HCT116 (cell line): ENCODE measurements around the gene ZNF276. TPM values are rescaled to one million over a fixed set of nuclear protein-coding genes. Genes with fewer than 3 reads are reported as not detected.

Source experiments
- ATAC-seq: fragments of 200-7000 bp; cut with Tn5 transposase; 2 replicates; pipeline ENCODE4 v1.9.1; 2020; ENCODE audit warnings: mild to moderate bottlenecking, moderate library complexity
- BruUV-seq: library from RNA; stranded (reverse); fragments of 400-500 nt; replicated peaks from 2 replicates; lab custom pipeline; 2021; lab: Mats Ljungman, UMichigan
- CTCF ChIA-PET: fragments of 300-600 bp; sonication (Branson Sonifier 250); formaldehyde crosslinking; loops from one replicate; lab custom pipeline; 2021; ENCODE audit warnings: antibody characterized with exemption; lab: Charles Lee
- POLR2A ChIA-PET: fragments of 300-600, 350-600 bp; sonication (Branson Sonifier 250); formaldehyde crosslinking; loops from one replicate; lab custom pipeline; 2021; ENCODE audit warnings: antibody characterized with exemption; lab: Charles Lee
- RAD21 ChIA-PET, 2 experiments: fragments of 300-600 bp; sonication (Branson Sonifier 250); formaldehyde crosslinking; loops; one replicate each; lab custom pipeline; 2023; ENCODE audit warnings: low total read pairs in 2 of 2; ENCODE audit not compliant: uncharacterized antibody in 2 of 2, unreplicated experiment in 2 of 2, low non-redundant PET in 1 of 2; lab: Charles Lee
- DNase-seq: peaks from one replicate; pipeline ENCODE4 v3.0.0-alpha.2; 2010; ENCODE audit warnings: low read depth, low spot score
- H2AFZ ChIP-seq: fragments of 200-600 bp; shearing (Covaris generic), sonication (generic); 2 replicates; pipeline ENCODE4 v1.6.1; 2017; ENCODE audit warnings: low read depth, mixed run types, mixed read lengths, antibody characterized with exemption, low read length; ENCODE audit not compliant: poor library complexity, severe bottlenecking
- H3K27ac ChIP-seq: 2 replicates; pipeline ENCODE4 v1.5.1; 2012; ENCODE audit warnings: low read depth, low read length
- H3K27me3 ChIP-seq: fragments of 200-600 bp; sonication (generic); 2 replicates; pipeline ENCODE4 v1.6.1; 2016; ENCODE audit warnings: mixed run types, low read length, mixed read lengths; ENCODE audit not compliant: insufficient read depth
- H3K36me3 ChIP-seq, 2 experiments: fragments of 200-500 bp in 1 of 2; fragments of 200-600 bp in 1 of 2; sonication (Bioruptor generic) in 1 of 2; sonication (generic) in 1 of 2; 2 replicates each; pipeline versions ENCODE4 v1.5.1 to v1.6.1; 2014 to 2016; ENCODE audit warnings: low read length in 2 of 2, inconsistent platforms in 1 of 2, mixed read lengths in 1 of 2, mixed run types in 1 of 2; ENCODE audit not compliant: insufficient read depth in 2 of 2, control insufficient read depth in 1 of 2
- H3K4me1 ChIP-seq, 2 experiments: fragments of 200-600 bp in 1 of 2; sonication (generic) in 1 of 2; 2 replicates each; pipeline versions ENCODE4 v1.5.1 to v1.6.1; 2012 to 2017; ENCODE audit warnings: low read length in 2 of 2, inconsistent platforms in 1 of 2, mild to moderate bottlenecking in 1 of 2, mixed read lengths in 1 of 2, mixed run types in 1 of 2, moderate library complexity in 1 of 2; ENCODE audit not compliant: insufficient read depth in 2 of 2, control insufficient read depth in 1 of 2
- H3K4me2 ChIP-seq: fragments of 200-600 bp; sonication (generic); 2 replicates; pipeline ENCODE4 v1.6.1; 2017; ENCODE audit warnings: mixed run types, low read length, mixed read lengths
- H3K4me3 ChIP-seq, 2 experiments: fragments of 200-600 bp in 1 of 2; sonication (generic) in 1 of 2; replicated peaks in 1 of 2; 2 replicates each; pipeline ENCODE4 v1.5.1; 2011 to 2016; ENCODE audit warnings: low read length in 2 of 2, control low read depth in 1 of 2, low read depth in 1 of 2, mild to moderate bottlenecking in 1 of 2, mixed read lengths in 1 of 2, mixed run types in 1 of 2
- H3K79me2 ChIP-seq: fragments of 200-600 bp; sonication (generic); 2 replicates; pipeline ENCODE4 v1.6.1; 2017; ENCODE audit warnings: mild to moderate bottlenecking, mixed run types, low read length, moderate library complexity, mixed read lengths; ENCODE audit not compliant: insufficient read depth
- H3K9ac ChIP-seq: fragments of 200-600 bp; sonication (generic); 2 replicates; pipeline ENCODE4 v1.6.1; 2016; ENCODE audit warnings: low read length, mixed read lengths
- H3K9me2 ChIP-seq: fragments of 200-600 bp; sonication (generic), shearing (Covaris generic); 2 replicates; pipeline ENCODE4 v1.6.1; 2017; ENCODE audit warnings: mixed run types, mild to moderate bottlenecking, moderate library complexity; ENCODE audit not compliant: insufficient read depth
- H3K9me3 ChIP-seq, 2 experiments: fragments of 200-500 bp in 1 of 2; fragments of 200-600 bp in 1 of 2; sonication (Bioruptor generic) in 1 of 2; sonication (generic) in 1 of 2; 2 replicates each; pipeline ENCODE4 v1.6.1; 2014 to 2017; ENCODE audit warnings: low read length in 2 of 2, mixed read lengths in 2 of 2, inconsistent platforms in 1 of 2, low read depth in 1 of 2, mild to moderate bottlenecking in 1 of 2, mixed run types in 1 of 2, moderate library complexity in 1 of 2; ENCODE audit not compliant: control insufficient read depth in 1 of 2, insufficient read depth in 1 of 2
- H4K20me1 ChIP-seq: fragments of 200-600 bp; sonication (generic), shearing (Covaris generic); 2 replicates; pipeline ENCODE4 v1.6.1; 2017; ENCODE audit warnings: mixed run types, mild to moderate bottlenecking, moderate library complexity; ENCODE audit not compliant: insufficient read depth
- ELF1 ChIP-seq: IDR thresholded peaks from 2 replicates; pipeline ENCODE4 v1.6.1; 2012; ENCODE audit warnings: low read depth, borderline replicate concordance
- EZH2 ChIP-seq: fragments of 200-600 bp; sonication (generic); IDR thresholded peaks from 2 replicates; pipeline ENCODE4 v1.6.1; 2017; ENCODE audit warnings: antibody characterized with exemption, mixed run types
- FOSL1 ChIP-seq: IDR thresholded peaks from 2 replicates; pipeline ENCODE4 v1.6.1; 2012; ENCODE audit warnings: low read depth
- JUND ChIP-seq: IDR thresholded peaks from 2 replicates; pipeline ENCODE4 v1.6.1; 2012
- RAD21 ChIP-seq: IDR thresholded peaks from 2 replicates; pipeline ENCODE4 v1.6.1; 2012; ENCODE audit warnings: low read depth, mild to moderate bottlenecking
- REST ChIP-seq: IDR thresholded peaks from 2 replicates; pipeline ENCODE4 v1.6.1; 2012; ENCODE audit warnings: low read depth
- SIN3A ChIP-seq: IDR thresholded peaks from 2 replicates; pipeline ENCODE4 v1.6.1; 2012; ENCODE audit warnings: low read depth
- SP1 ChIP-seq: IDR thresholded peaks from 2 replicates; pipeline ENCODE4 v1.6.1; 2012; ENCODE audit warnings: low read depth
- TCF7L2 ChIP-seq: IDR thresholded peaks from 2 replicates; pipeline ENCODE4 v1.7.0; 2011; ENCODE audit warnings: borderline replicate concordance, inconsistent platforms; ENCODE audit not compliant: insufficient read depth, insufficient read length; ENCODE audit errors: extremely low read depth
- YY1 ChIP-seq: IDR thresholded peaks from 2 replicates; pipeline ENCODE4 v1.6.1; 2011; ENCODE audit warnings: low read length, low read depth, moderate library complexity, mild to moderate bottlenecking; ENCODE audit not compliant: insufficient replicate concordance; ENCODE audit errors: extremely low read depth
- ZFX ChIP-seq: fragments of 450-650 bp; IDR thresholded peaks from 2 replicates; pipeline ENCODE4 v1.6.1; 2017
- intact Hi-C: fragments of 100-400 bp; cut with micrococcal nuclease; formaldehyde crosslinking; loops from 2 replicates; pipeline ENCODE4 v1.10.0; 2022
- total RNA-seq: library from RNA; stranded (reverse); gene quantifications from one replicate; pipeline ENCODE4 v1.2.1, GENCODE V29; 2021; ENCODE audit not compliant: unreplicated experiment
- TF ChIP-seq, protein P1 (sequence below), 3 experiments: fragments of 200-600 bp in 1 of 3; sonication (generic) in 1 of 3; IDR thresholded peaks in 2 of 3; conservative IDR thresholded peaks in 1 of 3; 2 replicates each; pipeline ENCODE4 v1.5.1; 2012 to 2017; ENCODE audit warnings: low read depth in 2 of 3, low read length in 2 of 3, antibody characterized with exemption in 1 of 3, borderline replicate concordance in 1 of 3, control low read depth in 1 of 3, mild to moderate bottlenecking in 1 of 3, mixed read lengths in 1 of 3, mixed run types in 1 of 3, moderate library complexity in 1 of 3; ENCODE audit not compliant: insufficient read depth in 1 of 3
- TF ChIP-seq, protein P2 (sequence below): IDR thresholded peaks from 2 replicates; pipeline ENCODE4 v1.6.1; 2012

ZNF276 gene
- total RNA-seq, 1 experiment from 2014 or later, result 49.9 TPM

- CTCF ChIA-PET, result no interaction called here
- POLR2A ChIA-PET, result interaction anchor here (0.6 to 1.2 kb wide), 2 partner anchors 9 to 10 kb away, joined by 3 read pairs; partner anchors contain the start of gene CDK10
- peak overlapping the region; percentile 10; the same call in 1 of the 2 replicates for H3K27ac ChIP-seq
These were observed 24.6 kb upstream of the ZNF276 start for GRCh38 chr16:89696670-89697128.

More at GRCh38 chr16:89696670-89697128, 24.6 kb upstream of the ZNF276 start:
- no peak overlapping the region for H3K4me3 ChIP-seq
- peaks cover 10 to 20% of the 10 kb centered on the region in 2 experiments for H3K4me1 ChIP-seq
- H3K9me2 ChIP-seq, result no peaks in the 10 kb centered on the region
- intact Hi-C loops, result no loop called here
- no peak overlapping the region for H3K9ac ChIP-seq
- RAD21 ChIA-PET, result no interaction called here
- no peaks in the 10 kb centered on the region for H3K9me3 ChIP-seq
- H3K79me2 ChIP-seq, result peaks cover 24% of the 10 kb centered on the region
- H3K27me3 ChIP-seq, result no peaks in the 10 kb centered on the region
- peaks cover 22 to 44% of the 10 kb centered on the region in 2 experiments; a peak in 3 of 4 replicates for H3K36me3 ChIP-seq
- ATAC-seq (no peak), DNase-seq (no peak)
- peaks cover 3% of the 10 kb centered on the region; the same call in 1 of the 2 replicates for H4K20me1 ChIP-seq
- TF ChIP-seq SIN3A (no peak), ELF1 (no peak), REST (no peak), ZFX (no peak), TCF7L2 (no peak), JUND (no peak), FOSL1 (no peak), RAD21 (no peak), EZH2 (no peak), YY1 (no peak), SP1 (no peak)
- TF ChIP-seq, protein P1, sequence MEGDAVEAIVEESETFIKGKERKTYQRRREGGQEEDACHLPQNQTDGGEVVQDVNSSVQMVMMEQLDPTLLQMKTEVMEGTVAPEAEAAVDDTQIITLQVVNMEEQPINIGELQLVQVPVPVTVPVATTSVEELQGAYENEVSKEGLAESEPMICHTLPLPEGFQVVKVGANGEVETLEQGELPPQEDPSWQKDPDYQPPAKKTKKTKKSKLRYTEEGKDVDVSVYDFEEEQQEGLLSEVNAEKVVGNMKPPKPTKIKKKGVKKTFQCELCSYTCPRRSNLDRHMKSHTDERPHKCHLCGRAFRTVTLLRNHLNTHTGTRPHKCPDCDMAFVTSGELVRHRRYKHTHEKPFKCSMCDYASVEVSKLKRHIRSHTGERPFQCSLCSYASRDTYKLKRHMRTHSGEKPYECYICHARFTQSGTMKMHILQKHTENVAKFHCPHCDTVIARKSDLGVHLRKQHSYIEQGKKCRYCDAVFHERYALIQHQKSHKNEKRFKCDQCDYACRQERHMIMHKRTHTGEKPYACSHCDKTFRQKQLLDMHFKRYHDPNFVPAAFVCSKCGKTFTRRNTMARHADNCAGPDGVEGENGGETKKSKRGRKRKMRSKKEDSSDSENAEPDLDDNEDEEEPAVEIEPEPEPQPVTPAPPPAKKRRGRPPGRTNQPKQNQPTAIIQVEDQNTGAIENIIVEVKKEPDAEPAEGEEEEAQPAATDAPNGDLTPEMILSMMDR (IDR thresholded peaks at IDR 0.05 in 2 of 3, conservative IDR thresholded peaks at IDR 0.05 in 1 of 3; ENCODE audit: borderline replicate concordance in 1 of 3, insufficient read depth in 1 of 3, low read depth in 2 of 3, low read length in 2 of 3), result no peak
- TF ChIP-seq, protein P2, sequence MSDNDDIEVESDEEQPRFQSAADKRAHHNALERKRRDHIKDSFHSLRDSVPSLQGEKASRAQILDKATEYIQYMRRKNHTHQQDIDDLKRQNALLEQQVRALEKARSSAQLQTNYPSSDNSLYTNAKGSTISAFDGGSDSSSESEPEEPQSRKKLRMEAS, result no peak
- no peak overlapping the region for H2AFZ ChIP-seq
- no peak overlapping the region for H3K4me2 ChIP-seq
- no TSS peak for BruUV-seq
